Pancreas (tissue), 10 donors: ENCODE measurements around the gene MRPS5. TPM values are rescaled to one million over a fixed set of nuclear protein-coding genes. Genes with fewer than 3 reads are reported as not detected.
A peak's percentile ranks its signal among the peaks of the same experiment; 100 is the strongest.

Experiments
- ATAC-seq, 4 donors: fragments of 200-7000 bp; cut with Tn5 transposase; one replicate each; pipeline versions ENCODE4 v1.8.0 to v1.9.1; 2020; ENCODE audit warnings: mild to moderate bottlenecking in 4 of 4, moderate library complexity in 4 of 4
- DNase-seq, 6 donors: peaks; one replicate each; pipeline ENCODE4 v3.0.0-alpha.2; 2020
- FAIRE-seq: peaks from 2 replicates; lab custom pipeline; 2012; peaks lifted over from hg19 to GRCh38; lab: Jason Lieb, UNC
- H3K27ac ChIP-seq, 4 donors: fragments of 200-600 bp; sonication (generic); 1 replicate in 3 of 4; 2 replicates in 1 of 4; pipeline versions ENCODE4 v1.5.0 to v1.8.0; 2020
- H3K27me3 ChIP-seq, 4 donors: fragments of 200-600 bp; one replicate each; pipeline ENCODE4 v1.8.0; 2021
- H3K36me3 ChIP-seq, 3 donors: fragments of 200-600 bp; sonication (generic) in 1 of 3; one replicate each; pipeline versions ENCODE4 v1.5.0 to v1.8.0; 2020 to 2021
- H3K4me1 ChIP-seq, 3 donors: fragments of 200-600 bp; one replicate each; pipeline ENCODE4 v1.8.0; 2021
- H3K4me3 ChIP-seq, 4 donors: fragments of 200-600 bp; sonication (generic) in 2 of 4; one replicate each; pipeline versions ENCODE4 v1.5.0 to v1.8.0; 2020 to 2021
- H3K9me3 ChIP-seq, 4 donors: fragments of 200-600 bp; one replicate each; pipeline ENCODE4 v1.8.0; 2021
- CTCF ChIP-seq, 4 donors: fragments of 200-600 bp; sonication (generic) in 3 of 4; IDR thresholded peaks; one replicate each; pipeline versions ENCODE4 v1.5.0 to v1.8.0; 2021; ENCODE audit warnings: antibody characterized with exemption in 4 of 4
- WGBS, 2 donors: extraction: QIAGEN DNeasy Blood & Tissue Kit; methylation state at CpG; one replicate each; pipeline ENCODE4 v1.1.7; 2013; 5-methylcytosine and 5-hydroxymethylcytosine counted together
- intact Hi-C, 3 donors: fragments of 100-400 bp; cut with DNase I; formaldehyde crosslinking; loops; one replicate each; pipeline versions ENCODE4 v1.11.1 to v1.14.2; 2022
- polyA plus RNA-seq, 2 donors: library from polyadenylated mRNA; stranded (reverse); fragments of 200-250 nt; gene quantifications; one replicate each; pipeline ENCODE4 v1.2.3, GENCODE V29; 2013
- total RNA-seq, 6 donors: library from RNA; stranded (reverse); fragmentation: NEBNext Ultra II Directional in 4 of 6; extraction: Animal tissue kit (Norgen Biotek cat#: 25700) in 4 of 6; gene quantifications; one replicate each; pipeline versions ENCODE4 v1.2.1 to v1.2.4, GENCODE V29; 2021 to 2023
- donor health status: healthy with polysubstance abuse.
- donor health status: DM: no; HTN: no; CAD: no; lungs with moderate emphysema.
- donor health status: DM: no; HTN: no; CAD: no.
- donor health status: control.
- donor health status: control.
- donor health status: Bipolar disorder and iron deficiency.
- donor health status: DM: yes; HTN: yes; CAD: no.
- donor health status: DM: no; HTN: no; CAD: no.
- donor health status: DM: no; HTN: no; CAD: no.
- donor health status: DM: yes; HTN: yes; CAD: no.

Gene MRPS5
- total and polyA plus RNA-seq, 8 donors, result 14.8 to 55.2 (median 19.9) TPM

DNA sequence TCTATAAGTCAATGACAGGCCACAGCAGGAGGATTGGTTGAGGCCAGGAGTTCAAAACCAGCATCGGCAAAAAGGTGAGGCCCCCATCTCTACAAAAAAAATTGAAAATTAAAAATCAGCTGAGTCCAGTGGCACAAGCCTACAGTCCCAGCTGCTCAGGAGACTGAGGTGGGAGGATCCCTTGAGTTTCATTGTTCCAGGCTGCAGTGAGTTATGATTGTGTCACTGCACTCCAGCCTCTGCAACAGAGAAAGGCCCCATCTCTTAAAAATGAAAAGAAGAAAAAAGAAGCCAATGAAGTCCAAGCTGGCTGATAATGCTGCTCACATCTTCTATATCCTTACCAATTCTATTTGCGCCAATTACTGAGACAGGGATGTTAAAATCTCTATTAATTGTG, 39.1 kb downstream of the MRPS5 start:
- Histone ChIP-seq H3K4me1 (no peaks in the 10 kb centered on the region), H3K27ac (no peak overlapping the region), H3K4me3 (no peak overlapping the region), H3K9me3 (no peaks in the 10 kb centered on the region), H3K36me3 (peaks cover 0 to 22% (median 5%) of the 10 kb centered on the region in 3 donors), H3K27me3 (no peaks in the 10 kb centered on the region)
- intact Hi-C loops, result no loop called here
- 96 to 97% methylated on average over 2 of the region's 2 CpGs for WGBS, 2 donors
- TF ChIP-seq CTCF (IDR thresholded peaks at IDR 0.05), result no peak
- FAIRE-seq (no peak), DNase-seq (no peak), ATAC-seq (no peak)

DNA sequence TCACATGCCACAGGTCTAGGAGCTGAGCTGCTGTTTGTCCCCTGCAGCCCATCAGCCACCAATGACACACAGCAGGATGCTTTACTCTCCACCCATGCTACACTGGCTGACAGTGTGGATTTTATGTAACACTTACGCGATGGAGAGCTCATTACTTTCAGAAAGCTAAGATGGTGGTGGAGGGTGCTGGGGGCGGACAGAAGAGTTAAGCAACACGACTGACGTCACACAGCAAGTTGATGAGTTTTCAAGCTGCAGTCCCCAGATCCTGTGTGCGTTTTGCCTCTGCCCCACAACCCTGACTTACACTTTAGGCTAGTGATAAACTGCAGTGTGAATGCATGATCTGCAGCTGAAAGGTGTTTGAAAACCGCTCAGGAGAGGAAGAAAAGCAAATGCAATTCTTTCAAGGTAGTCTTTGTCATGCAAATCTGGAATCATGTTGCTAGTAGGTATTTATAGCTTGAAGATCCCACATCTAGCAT, 42.4 kb downstream of the MRPS5 start:
- no peak for ATAC-seq
- H3K27me3 ChIP-seq, result no peaks in the 10 kb centered on the region
- WGBS, 2 donors, result 46 to 51% methylated on average over 7 of the region's 7 CpGs
- no peak for TF ChIP-seq CTCF (IDR thresholded peaks at IDR 0.05)
- no peak overlapping the region for H3K4me3 ChIP-seq
- peaks cover 0 to 3% (median 0%) of the 10 kb centered on the region in 3 donors for H3K4me1 ChIP-seq
- FAIRE-seq, result no peak
- no peak overlapping the region for H3K27ac ChIP-seq
- no peaks in the 10 kb centered on the region for H3K9me3 ChIP-seq
- no peak for DNase-seq
- H3K36me3 ChIP-seq, result no peaks in the 10 kb centered on the region
- intact Hi-C loops, result no loop called here

GRCh38 chr2:95077861-95078603, 43.6 kb downstream of the MRPS5 start:
- Histone ChIP-seq H3K4me3 (no peak overlapping the region), H3K9me3 (no peaks in the 10 kb centered on the region), H3K36me3 (no peaks in the 10 kb centered on the region), H3K27me3 (no peaks in the 10 kb centered on the region), H3K4me1 (peaks cover 0 to 3% (median 0%) of the 10 kb centered on the region in 3 donors), H3K27ac (no peak overlapping the region)
- FAIRE-seq (no peak), ATAC-seq (no peak), DNase-seq (no peak)
- intact Hi-C loops, result no loop called here
- WGBS, 2 donors, result 49 to 50% methylated on average over 10 of the region's 10 CpGs
- TF ChIP-seq CTCF (IDR thresholded peaks at IDR 0.05), result no peak

DNA sequence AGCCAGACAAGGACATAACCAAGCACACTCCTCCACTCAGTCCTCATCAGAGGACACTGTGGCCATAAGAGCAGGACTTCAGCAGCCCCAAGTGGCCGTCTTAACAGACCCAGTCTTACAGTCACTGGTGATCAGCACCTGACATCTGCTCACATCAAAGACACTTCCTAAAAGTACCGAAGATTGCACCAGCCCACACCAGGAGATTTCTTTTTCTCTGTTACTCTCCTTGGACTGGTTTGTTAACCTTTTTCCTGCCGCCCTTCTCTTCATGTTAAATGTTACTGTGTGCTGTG, 44.1 kb downstream of the MRPS5 start:
- Histone ChIP-seq H3K4me3 (no peak overlapping the region), H3K4me1 (peaks cover 0 to 3% (median 0%) of the 10 kb centered on the region in 3 donors), H3K36me3 (no peaks in the 10 kb centered on the region), H3K27me3 (no peaks in the 10 kb centered on the region), H3K9me3 (no peaks in the 10 kb centered on the region), H3K27ac (no peak overlapping the region)
- DNase-seq (no peak), FAIRE-seq (no peak), ATAC-seq (peak in 3 of 4 donors; percentile 16 to 22 (median 18))
- TF ChIP-seq CTCF (IDR thresholded peaks at IDR 0.05), result no peak
- 26 to 27% methylated on average over 3 of the region's 3 CpGs for WGBS, 2 donors
- intact Hi-C loops, result no loop called here
